Activated naive CD4-positive, alpha-beta T cell treated with anti-CD3 and anti-CD28 coated beads, Interleukin-2, amount 50 U/mL, for 72 hours (primary cell): ENCODE data around the gene NEDD8. TPM values are rescaled to one million over a fixed set of nuclear protein-coding genes. Genes with fewer than 3 reads are reported as not detected.
"Not testable (repeated sequence)": the region's sequence is repeated elsewhere in the genome, so short reads cannot be mapped to it uniquely, and the experiment has no call there.

Experiments
- ATAC-seq, 2 donors: fragments of 150-1000 bp; cut with Tn5 transposase; 2 replicates each; pipeline ENCODE4 v1.10.0; 2021; ENCODE audit warnings: mild to moderate bottlenecking in 2 of 2, moderate library complexity in 2 of 2
- DNase-seq, 2 donors: peaks; one replicate each; pipeline ENCODE4 v3.0.0; 2021 to 2022; ENCODE audit warnings: low spot score in 2 of 2
- H3K27ac Mint-ChIP-seq, 2 donors: one replicate each; pipeline ENCODE4 v1.8.0; 2022; ENCODE audit warnings: mild to moderate bottlenecking in 2 of 2, mixed read lengths in 2 of 2
- H3K36me3 Mint-ChIP-seq, 2 donors: one replicate each; pipeline ENCODE4 v1.8.0; 2022; ENCODE audit warnings: mixed read lengths in 2 of 2
- H3K9me3 Mint-ChIP-seq, 2 donors: one replicate each; pipeline ENCODE4 v1.8.0; 2022; ENCODE audit warnings: mixed read lengths in 2 of 2
- total RNA-seq, 2 donors: library from RNA; stranded (reverse); gene quantifications; one replicate each; pipeline ENCODE4 v1.2.3, GENCODE V29; 2022

The NEDD8 gene
- total RNA-seq, 2 donors from 2014 or later, result 172 to 210 TPM

DNA sequence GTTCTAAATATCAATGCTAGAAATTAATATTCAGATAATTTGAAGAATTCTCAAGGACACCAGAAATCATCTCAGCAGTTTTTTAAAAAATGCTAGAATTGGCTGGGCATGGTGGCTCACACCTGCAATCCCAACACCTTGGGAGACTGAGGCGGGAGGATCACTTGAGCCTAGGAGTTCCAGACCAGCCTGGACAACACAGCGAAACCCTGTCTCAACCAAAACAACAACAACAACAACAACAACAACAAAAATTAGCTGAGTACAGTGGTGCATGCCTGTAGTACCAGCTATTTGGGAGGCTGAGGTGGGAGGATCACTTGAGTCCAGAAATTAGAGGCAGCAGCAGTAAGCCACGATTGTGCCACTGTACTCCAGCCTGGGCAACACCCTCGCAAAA is 13.1 kb downstream of the NEDD8 start:
- no peak overlapping the region for H3K27ac Mint-ChIP-seq

DNA sequence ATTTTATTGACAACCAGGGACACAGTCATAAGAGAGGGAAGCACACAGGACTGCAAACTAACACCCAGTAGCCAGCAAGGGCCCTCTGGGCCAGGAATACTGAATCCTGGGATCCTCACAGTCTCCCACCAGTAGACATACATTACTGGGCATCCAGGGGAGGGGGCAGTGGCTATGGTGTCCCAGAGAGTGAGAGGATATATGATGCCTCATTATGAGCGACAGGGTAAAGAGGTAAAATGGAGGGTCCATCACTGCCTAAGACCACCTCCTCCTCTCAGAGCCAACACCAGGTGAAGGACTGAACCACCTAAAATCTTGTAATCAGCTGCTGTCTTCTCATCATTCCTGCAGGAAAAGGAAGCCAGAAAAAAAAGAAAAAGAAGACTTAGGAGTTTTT is 15.3 kb downstream of the NEDD8 start:
- H3K36me3 Mint-ChIP-seq, result peaks cover 0 to 11% of the 10 kb centered on the region in 2 donors
- DNase-seq, H3K9me3 Mint-ChIP-seq, ATAC-seq, H3K27ac Mint-ChIP-seq: not testable (repeated sequence)

More for the DNA sequence above, 13.1 kb downstream of the NEDD8 start:
- ATAC-seq (no peak), DNase-seq (no peak)
- no peaks in the 10 kb centered on the region for H3K9me3 Mint-ChIP-seq
- no peaks in the 10 kb centered on the region for H3K36me3 Mint-ChIP-seq

DNA sequence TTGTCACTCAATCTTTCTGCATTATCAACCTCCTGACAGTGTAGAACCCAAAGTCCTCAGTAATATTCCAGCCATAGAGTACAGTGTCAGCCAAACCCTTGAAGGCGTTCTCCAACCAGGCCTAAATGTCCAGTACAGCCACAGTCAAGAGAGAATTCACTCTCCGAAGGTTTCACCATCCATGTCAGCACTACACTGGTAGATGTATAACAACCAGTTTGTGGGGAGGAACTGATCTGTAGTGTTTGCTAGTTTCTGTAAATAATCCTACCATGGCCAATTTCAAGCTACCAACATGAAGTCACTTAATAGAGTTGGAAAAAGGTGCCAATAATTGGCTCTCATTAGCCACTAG is 15.8 kb downstream of the NEDD8 start:
- DNase-seq (no peak), ATAC-seq (no peak)
- Mint-ChIP-seq H3K36me3 (peaks cover 5 to 17% of the 10 kb centered on the region in 2 donors), H3K9me3 (no peaks in the 10 kb centered on the region), H3K27ac (peak overlapping the region; percentile 90 to 95)

DNA sequence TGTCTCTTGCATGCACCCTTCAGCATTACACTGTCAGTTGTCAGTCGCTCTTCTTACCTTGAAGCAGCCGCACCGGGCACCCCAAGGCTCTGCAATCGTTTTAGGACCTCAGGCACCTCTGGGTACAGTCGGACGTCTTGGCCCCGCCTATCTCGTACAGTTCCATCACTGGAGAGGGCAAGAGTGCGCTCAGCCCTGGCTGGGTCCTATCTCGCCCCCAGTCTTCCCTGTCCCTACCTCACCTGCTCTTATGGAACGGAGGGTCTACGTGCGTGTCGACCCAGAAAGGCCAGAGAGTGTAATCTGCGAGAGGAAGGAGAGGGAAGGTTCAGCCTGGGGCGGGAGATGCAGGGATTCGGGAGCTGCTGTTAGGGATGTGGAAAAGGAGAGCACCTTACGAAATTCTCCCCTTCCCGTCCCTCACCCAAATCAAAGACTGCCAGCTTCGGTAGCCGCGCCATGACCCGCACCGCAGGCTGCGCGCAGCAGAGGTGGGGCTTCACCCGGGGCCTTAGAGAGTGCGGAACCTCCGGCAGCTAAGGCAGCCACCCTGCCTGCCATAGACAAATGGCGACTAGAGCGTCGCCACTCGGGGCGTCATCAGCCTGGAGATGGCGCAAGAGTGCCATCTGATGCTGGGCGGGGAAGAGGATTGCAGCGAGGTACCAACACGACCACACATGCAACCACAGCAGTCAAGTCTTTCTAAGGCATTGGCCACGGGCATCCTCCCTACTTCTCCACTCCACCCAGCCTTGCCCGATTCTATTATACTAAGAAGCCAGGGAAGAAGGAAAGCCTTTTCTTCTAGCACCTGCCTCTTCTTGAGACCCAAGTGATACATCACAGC is 16.4 kb downstream of the NEDD8 start, which contains the start of gene MDP1:
Gene MDP1 (minus strand): TSS at position 572 of the 850 bp plus-strand sequence. CDS start 111 bp downstream, at position 461.
- DNase-seq (peak; percentile 78 to 82), ATAC-seq (peak; percentile 73 to 74)
- H3K27ac Mint-ChIP-seq, result peak within 1 kb of the TSS; percentile 90 to 95
- peaks cover 9 to 23% of the 10 kb centered on the region in 2 donors for H3K36me3 Mint-ChIP-seq
- no peaks in the 10 kb centered on the region for H3K9me3 Mint-ChIP-seq

DNA sequence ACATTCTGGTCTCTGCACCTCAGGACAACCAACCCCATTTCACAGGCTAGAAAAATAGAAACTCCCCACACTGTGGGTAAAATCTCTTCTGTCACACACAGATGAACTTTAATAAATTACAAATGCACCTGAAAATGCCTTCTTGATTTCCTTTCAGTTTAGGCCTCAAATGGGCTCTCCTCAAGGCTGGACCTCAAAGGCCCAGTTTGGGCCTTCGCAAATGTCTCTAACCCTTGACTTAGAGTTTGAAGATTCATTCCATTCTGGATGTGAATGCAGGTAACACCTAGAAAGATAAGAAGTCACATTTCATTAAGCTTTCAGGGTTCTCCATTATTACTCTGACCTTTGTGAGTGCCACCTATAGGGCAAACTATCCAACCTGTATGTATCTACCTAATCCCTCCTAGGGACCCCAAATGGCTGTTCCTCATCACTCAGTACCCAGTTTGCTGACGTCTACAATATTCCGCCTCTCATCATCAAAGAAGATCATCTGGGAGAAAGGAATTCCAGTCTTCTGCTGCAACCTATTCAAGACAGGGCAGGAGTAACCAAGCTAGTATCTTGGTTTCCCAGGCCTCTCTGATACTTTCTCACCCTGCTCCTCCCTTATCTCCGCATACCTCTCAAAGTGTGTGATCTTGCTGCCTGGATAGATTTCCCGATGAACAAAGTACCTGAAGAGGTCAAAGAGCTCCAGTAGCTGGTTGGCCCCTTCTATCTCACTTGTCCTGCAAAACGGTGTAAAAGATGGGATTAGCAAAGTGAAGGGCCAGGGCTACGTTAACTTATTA is 18.1 kb downstream of the NEDD8 start:
- no peak for DNase-seq
- Mint-ChIP-seq H3K9me3 (no peaks in the 10 kb centered on the region), H3K27ac (peak overlapping the region; percentile 96 to 98), H3K36me3 (peaks cover 18 to 32% of the 10 kb centered on the region in 2 donors)
- no peak for ATAC-seq

DNA sequence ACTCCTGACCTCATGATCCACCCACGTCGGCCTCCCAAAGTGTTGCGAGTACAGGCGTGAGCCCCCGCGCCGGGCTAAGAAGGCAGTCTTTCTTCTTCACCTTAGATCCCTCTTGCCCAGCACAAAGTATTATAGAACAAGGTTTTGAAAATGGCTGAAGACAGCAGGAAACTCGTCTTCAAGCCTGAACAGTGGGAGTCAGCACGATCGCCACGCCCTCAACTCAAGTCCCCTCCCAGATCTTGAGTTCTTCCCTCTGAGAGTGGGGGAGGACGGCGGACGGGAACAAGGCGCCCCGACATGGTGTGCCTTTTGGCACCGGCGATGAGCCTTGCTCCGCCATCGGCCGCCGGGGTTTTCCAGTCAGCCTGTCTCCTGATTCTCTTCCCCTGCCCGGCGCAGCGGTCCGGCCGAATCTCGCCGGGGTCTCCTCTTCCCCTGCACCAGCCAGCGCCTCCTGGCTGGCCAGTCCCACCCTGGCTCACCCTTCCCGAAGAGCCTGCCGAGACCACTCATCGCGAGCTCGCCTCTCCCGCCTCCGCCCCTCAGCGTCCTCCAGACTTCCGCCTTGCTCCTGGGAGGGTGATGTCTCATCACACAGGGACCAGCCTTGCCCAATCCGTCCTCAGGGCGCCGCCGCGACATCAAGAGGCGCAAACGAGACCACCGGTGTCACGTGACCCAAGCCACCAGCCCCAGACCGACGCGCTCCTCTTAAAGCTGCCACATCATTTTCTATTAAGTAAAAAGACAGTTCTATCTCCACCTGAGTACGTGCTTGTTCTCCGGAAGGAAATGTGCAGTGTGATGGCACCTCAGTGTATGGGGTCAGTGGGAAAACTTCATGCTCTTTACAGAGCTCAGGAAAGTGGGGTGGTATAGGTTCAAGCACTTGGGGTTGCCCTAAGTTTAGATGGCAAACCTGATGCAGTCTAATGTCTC is 19.0 kb downstream of the NEDD8 start, which contains the start of gene CHMP4A:
Gene CHMP4A (minus strand): TSS at position 565 of the 942 bp plus-strand sequence. CDS start 49 bp downstream, at position 516.
- ATAC-seq, result peak; percentile 87 to 91
- H3K27ac Mint-ChIP-seq, result peak within 1 kb of the TSS; percentile 96 to 98
- peak; percentile 93 to 96 for DNase-seq
- no peaks in the 10 kb centered on the region for H3K9me3 Mint-ChIP-seq
- peaks cover 18 to 36% of the 10 kb centered on the region in 2 donors for H3K36me3 Mint-ChIP-seq

DNA sequence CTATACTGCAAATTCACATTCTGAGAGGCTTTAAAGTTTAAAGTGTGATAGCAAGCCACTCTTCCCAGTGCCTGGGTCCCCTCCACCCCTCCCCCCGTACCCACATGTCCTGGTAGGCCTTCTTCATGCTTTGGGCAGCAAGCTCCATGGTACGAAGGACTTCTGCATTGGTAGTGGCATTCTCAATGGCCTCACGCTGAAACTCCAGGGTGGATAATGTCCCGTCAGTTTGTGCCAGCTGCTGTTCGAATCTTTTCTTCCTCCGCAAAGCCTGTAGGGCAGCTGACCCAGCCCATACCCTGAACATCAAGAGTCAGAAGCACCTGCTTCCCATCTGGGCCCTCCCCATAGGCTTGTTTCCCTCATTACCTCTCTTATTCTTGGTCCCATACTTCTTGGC is 20.9 kb downstream of the NEDD8 start:
- ATAC-seq (no peak), DNase-seq (no peak)
- H3K27ac Mint-ChIP-seq, result peak overlapping the region in 1 of 2 donors; percentile 96
- peaks cover 25 to 54% of the 10 kb centered on the region in 2 donors for H3K36me3 Mint-ChIP-seq
- no peaks in the 10 kb centered on the region for H3K9me3 Mint-ChIP-seq

DNA sequence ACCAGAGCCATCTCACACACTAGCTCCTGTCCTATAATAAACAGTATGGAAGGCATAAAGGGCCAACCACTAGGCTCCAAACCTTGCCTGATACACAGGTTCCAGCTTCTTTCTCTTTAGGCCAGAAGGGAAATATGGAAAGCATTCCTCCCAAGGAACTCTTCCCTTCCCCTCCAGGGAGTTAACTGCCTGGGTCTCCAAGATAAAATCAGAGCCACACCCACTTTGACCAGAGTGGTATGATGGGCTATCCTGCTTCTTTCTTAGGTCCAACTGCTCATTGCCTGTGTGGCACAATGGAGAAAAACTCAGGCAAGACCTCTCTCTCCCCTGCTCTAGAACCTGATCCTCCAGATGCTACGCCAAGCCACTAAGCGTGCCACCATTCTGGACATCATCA is 24.5 kb downstream of the NEDD8 start:
- DNase-seq, result no peak
- Mint-ChIP-seq H3K27ac (peak overlapping the region in 1 of 2 donors; percentile 33), H3K36me3 (peaks cover 31 to 52% of the 10 kb centered on the region in 2 donors), H3K9me3 (peaks cover 0 to 6% of the 10 kb centered on the region in 2 donors)
- ATAC-seq, result no peak

DNA sequence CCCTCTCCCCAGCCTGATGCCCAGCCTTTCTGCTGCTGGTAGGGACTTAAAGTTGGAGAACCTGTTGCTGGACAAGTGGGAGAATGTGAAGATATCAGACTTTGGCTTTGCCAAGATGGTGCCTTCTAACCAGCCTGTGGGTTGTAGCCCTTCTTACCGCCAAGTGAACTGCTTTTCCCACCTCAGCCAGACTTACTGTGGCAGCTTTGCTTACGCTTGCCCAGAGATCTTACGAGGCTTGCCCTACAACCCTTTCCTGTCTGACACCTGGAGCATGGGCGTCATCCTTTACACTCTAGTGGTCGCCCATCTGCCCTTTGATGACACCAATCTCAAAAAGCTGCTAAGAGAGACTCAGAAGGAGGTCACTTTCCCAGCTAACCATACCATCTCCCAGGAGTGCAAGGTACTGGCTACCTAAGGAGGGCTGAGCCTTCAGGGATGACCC is 25.0 kb downstream of the NEDD8 start:
- Mint-ChIP-seq H3K27ac (peak overlapping the region; percentile 26 to 33), H3K9me3 (peaks cover 0 to 6% of the 10 kb centered on the region in 2 donors), H3K36me3 (peaks cover 34 to 56% of the 10 kb centered on the region in 2 donors)
- DNase-seq (no peak), ATAC-seq (peak in 1 of 2 donors; percentile 18)

DNA sequence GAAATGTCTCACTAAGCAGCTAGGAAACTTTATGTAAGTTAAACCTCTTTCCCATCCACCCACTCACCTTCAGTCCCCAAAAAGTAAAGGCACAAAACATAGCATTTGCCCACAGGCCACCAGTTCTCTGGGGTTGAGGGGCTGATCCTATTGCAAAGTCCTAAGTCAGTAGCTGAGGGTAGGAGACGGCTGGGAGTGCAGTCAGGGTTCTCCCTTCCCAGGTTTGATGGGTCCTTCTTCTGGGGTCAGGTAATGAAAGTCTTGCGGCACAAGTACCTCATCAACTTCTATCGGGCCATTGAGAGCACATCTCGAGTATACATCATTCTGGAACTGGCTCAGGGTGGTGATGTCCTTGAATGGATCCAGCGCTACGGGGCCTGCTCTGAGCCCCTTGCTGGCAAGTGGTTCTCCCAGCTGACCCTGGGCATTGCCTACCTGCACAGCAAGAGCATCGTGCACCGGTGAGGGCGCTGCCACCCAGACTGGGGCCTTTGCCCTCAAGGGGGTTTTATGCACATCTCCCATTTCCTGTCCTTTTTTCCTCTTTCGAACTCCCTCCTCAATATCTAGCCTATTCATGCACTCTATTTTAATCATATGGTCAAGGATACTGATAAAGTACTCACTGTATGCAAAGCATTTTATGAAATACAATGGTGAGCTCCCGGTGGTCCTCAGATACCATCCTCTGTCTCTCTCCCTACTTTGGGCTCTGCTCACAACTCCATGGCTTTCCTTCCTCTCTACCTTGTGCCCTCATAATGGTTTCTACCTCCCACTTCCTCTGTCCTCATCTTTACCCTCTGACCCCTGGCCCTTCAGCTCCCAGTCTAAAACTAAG is 25.7 kb downstream of the NEDD8 start:
- no peak for DNase-seq
- H3K36me3 Mint-ChIP-seq, result peaks cover 37 to 58% of the 10 kb centered on the region in 2 donors
- peak overlapping the region; percentile 26 to 33 for H3K27ac Mint-ChIP-seq
- H3K9me3 Mint-ChIP-seq, result peaks cover 0 to 8% of the 10 kb centered on the region in 2 donors
- ATAC-seq, result no peak

DNA sequence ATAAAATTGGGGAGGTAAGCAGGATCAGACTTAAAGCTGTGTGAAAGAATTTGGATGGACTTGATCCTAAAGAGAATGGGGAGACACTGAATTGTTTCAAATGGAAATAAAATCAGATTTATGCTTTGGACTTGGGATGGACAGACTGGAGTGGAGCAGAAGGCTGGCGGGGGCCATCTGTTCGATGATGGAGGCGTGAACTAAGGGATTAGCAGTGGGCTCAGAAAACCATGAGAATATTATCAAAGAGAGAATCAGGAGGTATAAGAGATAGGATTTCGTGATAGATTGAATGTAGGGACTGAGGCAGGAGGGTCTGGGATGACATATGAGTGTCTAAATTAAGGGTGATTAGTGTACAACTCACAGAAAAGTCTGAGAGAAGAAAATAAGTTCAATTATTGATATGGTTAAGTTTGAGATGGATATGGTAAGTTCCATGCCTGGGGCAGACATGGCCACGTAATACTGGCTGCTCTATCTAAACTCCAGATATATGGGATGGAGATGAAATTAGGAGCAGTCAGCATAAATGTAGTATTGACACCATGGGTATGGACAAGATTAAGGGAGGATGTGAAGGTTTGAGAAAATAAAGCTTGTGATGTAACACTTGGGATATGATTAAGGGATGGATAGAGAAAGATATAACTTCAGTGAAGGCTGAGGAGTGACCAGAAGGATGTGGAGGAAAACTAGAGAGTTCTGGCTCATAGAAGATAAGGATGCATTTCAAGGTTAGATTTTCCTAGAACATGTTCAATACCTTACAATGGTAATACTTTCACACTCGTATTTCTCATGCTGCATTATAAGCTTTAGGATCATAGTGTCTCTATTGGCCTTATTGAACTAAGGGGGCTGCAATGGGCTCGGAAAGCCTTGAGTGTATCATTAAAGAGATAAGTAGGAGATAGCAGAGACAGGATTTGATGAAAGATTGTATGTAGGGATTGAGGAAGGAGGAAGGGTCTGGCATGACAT is 27.7 kb downstream of the NEDD8 start:
- Mint-ChIP-seq H3K9me3 (peaks cover 0 to 10% of the 10 kb centered on the region in 2 donors), H3K36me3 (peaks cover 25 to 47% of the 10 kb centered on the region in 2 donors), H3K27ac (no peak overlapping the region)
- ATAC-seq, result no peak
- DNase-seq, result no peak

DNA sequence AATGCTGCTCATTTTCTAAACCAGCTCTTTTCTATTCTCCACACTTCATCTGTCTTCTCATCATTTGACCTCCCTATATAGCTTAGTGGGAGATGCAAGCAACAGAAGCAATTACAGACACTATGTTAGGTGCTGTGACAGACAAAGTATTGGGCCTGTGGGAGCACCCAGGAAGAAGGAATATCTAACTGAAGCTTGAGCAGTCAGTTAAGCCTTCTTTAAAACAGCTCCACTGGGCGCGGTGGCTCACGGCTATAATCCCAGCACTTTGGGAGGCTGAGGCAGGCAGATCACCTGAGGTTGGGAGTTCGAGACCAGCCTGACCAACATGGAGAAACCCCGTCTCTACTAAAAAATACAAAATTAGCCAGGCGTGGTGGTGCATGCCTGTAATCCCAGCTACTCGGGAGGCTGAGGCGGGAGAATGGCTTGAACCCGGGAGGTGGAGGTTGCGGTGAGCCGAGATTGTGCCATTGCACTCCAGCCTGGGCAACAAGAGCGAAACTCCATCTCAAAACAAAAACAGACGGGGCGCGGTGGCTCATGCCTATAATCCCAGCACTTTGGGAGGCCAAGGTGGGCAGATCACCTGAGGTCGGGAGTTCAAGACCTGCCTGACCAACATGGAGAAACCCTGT is 28.8 kb downstream of the NEDD8 start:
- peaks cover 25 to 55% of the 10 kb centered on the region in 2 donors for H3K36me3 Mint-ChIP-seq
- not testable (repeated sequence) for DNase-seq, H3K27ac Mint-ChIP-seq, ATAC-seq
- H3K9me3 Mint-ChIP-seq, result peaks cover 0 to 10% of the 10 kb centered on the region in 2 donors

DNA sequence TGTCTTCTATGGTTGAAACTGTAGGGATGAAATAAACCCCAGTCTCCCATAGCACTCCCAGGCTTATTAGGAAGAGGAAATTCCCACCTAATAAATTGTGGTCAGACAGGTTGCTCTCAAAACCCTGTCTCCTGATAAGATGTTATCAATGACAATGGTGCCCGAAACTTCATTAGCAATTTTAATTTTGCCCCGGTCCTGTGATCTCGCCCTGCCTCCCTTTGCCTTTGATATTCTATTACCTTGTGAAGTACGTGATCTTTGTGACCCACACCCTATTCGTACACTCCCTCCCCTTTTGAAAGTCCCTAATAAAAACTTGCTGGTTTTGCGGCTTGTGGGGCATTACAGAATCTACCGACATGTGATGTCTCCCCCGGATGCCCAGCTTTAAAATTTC is 29.6 kb downstream of the NEDD8 start:
- H3K36me3 Mint-ChIP-seq, result peaks cover 25 to 48% of the 10 kb centered on the region in 2 donors
- peak in 1 of 2 donors; percentile 16 for DNase-seq
- peaks cover 0 to 10% of the 10 kb centered on the region in 2 donors for H3K9me3 Mint-ChIP-seq
- peak overlapping the region in 1 of 2 donors; percentile 48 for H3K27ac Mint-ChIP-seq
- ATAC-seq, result not testable (repeated sequence)
